Measurements from ENCODE around the gene AATK. TPM values are rescaled to one million over a fixed set of nuclear protein-coding genes. Genes with fewer than 3 reads are reported as not detected.

The AATK gene
- total and polyA plus RNA-seq, 2 of the 4 experiments (the other 2 are of a cell fraction), result under 0.01 to 0.21 TPM

DNA sequence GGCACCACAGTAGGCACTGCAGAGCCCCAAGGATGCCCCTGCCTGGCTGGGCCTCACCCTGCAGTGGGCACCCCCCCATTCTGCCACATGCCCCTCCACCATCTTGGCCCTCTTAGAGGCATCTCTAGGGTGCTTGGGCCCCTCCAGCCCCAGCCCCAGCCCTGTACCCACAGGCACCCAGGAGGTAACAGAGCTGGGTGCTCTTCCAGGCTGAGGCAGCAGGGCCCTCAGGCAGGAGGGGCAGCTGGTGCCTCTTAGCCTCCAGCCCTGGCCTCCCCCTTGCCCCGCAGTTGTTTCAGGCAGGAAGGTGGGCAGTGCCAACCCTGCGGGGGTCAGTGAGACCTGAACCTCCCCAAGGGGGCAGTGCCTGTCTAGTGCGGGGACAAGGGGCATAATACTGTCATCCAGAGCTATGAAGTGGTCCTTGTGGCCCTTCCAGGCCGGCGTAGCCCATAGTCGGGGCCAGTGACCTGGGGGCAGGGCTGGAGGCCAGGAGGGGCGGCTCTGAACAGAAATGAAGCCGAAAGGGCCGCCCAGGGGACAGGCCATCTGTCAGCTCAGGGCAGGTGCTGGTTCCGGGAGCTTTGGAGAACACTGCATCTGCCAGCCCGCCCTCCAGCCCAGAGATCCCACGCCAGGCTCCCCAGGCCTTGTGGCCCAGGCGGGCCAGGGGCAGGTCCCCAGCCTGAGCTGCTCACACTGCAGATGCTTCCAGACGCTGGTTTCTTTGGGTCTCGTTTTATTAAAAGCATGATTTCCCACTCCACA lies 4.9 kb upstream of the AATK start:
- intact Hi-C loops (cut with micrococcal nuclease) (no loop called here), in situ Hi-C loops (cut with MboI; ENCODE audit: low sequenced_read_pairs) (no loop called here)

More for the DNA sequence above, 4.9 kb upstream of the AATK start:
- no peak overlapping the region for H2BK5ac ChIP-seq (ENCODE audit: low read depth, low read length, poor library complexity, severe bottlenecking)
- H3K9me3 ChIP-seq (ENCODE audit: control insufficient read depth, insufficient read depth, low read length), result no peaks in the 10 kb centered on the region
- H3K79me1 ChIP-seq (ENCODE audit: low read depth in 1 of 2, low read length in 2 of 2), result no peaks in the 10 kb centered on the region
- H3K4ac ChIP-seq (ENCODE audit: low read depth, low read length), result no peak overlapping the region
- ATAC-seq (ENCODE audit: low read depth), result no peak
- 80% methylated on average over 12 of the region's 15 CpGs; no CpG with 5 or more reads in 1 of the 2 experiments for WGBS, 2 experiments (ENCODE audit: extremely low coverage in 2 of 2, insufficient read length in 1 of 2)
- no peak overlapping the region for H3K56ac ChIP-seq (ENCODE audit: extremely low read depth, insufficient read depth, low read length)
- no peak overlapping the region for H4K5ac ChIP-seq (ENCODE audit: low read depth, low read length)
- dilution Hi-C loops (cut with HindIII; ENCODE audit: low sequenced_read_pairs, unreplicated experiment), result no loop called here
- no peak overlapping the region for H3K9ac ChIP-seq (ENCODE audit: low read depth, low read length)
- no peak overlapping the region for H2BK15ac ChIP-seq (ENCODE audit: low read depth, low read length)
- no peak overlapping the region for H3K23ac ChIP-seq (ENCODE audit: low read depth, low read length)
- H3K27ac ChIP-seq (ENCODE audit: insufficient read depth, low read length), result no peak overlapping the region
- 0 out of 2 replicates have a peak, but pooled peaks cover 2% of the 10 kb centered on the region for H3K4me1 ChIP-seq (ENCODE audit: control insufficient read depth, insufficient read depth, low read length)
- H3K4me2 ChIP-seq (ENCODE audit: low read depth, low read length), result no peak overlapping the region
- TF ChIP-seq, protein P1, sequence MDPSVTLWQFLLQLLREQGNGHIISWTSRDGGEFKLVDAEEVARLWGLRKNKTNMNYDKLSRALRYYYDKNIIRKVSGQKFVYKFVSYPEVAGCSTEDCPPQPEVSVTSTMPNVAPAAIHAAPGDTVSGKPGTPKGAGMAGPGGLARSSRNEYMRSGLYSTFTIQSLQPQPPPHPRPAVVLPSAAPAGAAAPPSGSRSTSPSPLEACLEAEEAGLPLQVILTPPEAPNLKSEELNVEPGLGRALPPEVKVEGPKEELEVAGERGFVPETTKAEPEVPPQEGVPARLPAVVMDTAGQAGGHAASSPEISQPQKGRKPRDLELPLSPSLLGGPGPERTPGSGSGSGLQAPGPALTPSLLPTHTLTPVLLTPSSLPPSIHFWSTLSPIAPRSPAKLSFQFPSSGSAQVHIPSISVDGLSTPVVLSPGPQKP (IDR thresholded peaks at IDR 0.05; ENCODE audit: borderline replicate concordance, low read depth, low read length), result no peak
- TF ChIP-seq NFE2L2 (IDR thresholded peaks at IDR 0.05; ENCODE audit: low read depth, low read length) (no peak), MXI1 (IDR thresholded peaks at IDR 0.05; ENCODE audit: borderline replicate concordance, low read depth, low read length) (no peak), RAD21 (IDR thresholded peaks at IDR 0.05; ENCODE audit: low read length) (no peak), MAZ (IDR thresholded peaks at IDR 0.05; ENCODE audit: borderline replicate concordance, low read depth, low read length) (no peak), BHLHE40 (IDR thresholded peaks at IDR 0.05; ENCODE audit: low read depth, low read length) (no peak), FOS (IDR thresholded peaks at IDR 0.05; ENCODE audit: low read depth, low read length) (no peak), CHD1 (IDR thresholded peaks at IDR 0.05; ENCODE audit: low read depth, low read length) (no peak), POLR2A (IDR thresholded peaks at IDR 0.05; ENCODE audit: low read depth, low read length) (no peak), CEBPB (IDR thresholded peaks at IDR 0.05; ENCODE audit: low read depth, low read length) (no peak), RCOR1 (IDR thresholded peaks at IDR 0.05; ENCODE audit: insufficient replicate concordance, low read length) (no peak), RFX5 (IDR thresholded peaks at IDR 0.05; ENCODE audit: low read depth, low read length) (no peak)
- TF ChIP-seq, protein P2, sequence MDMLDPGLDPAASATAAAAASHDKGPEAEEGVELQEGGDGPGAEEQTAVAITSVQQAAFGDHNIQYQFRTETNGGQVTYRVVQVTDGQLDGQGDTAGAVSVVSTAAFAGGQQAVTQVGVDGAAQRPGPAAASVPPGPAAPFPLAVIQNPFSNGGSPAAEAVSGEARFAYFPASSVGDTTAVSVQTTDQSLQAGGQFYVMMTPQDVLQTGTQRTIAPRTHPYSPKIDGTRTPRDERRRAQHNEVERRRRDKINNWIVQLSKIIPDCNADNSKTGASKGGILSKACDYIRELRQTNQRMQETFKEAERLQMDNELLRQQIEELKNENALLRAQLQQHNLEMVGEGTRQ (IDR thresholded peaks at IDR 0.05; ENCODE audit: low read depth, low read length), result no peak
- TF ChIP-seq, protein P3, sequence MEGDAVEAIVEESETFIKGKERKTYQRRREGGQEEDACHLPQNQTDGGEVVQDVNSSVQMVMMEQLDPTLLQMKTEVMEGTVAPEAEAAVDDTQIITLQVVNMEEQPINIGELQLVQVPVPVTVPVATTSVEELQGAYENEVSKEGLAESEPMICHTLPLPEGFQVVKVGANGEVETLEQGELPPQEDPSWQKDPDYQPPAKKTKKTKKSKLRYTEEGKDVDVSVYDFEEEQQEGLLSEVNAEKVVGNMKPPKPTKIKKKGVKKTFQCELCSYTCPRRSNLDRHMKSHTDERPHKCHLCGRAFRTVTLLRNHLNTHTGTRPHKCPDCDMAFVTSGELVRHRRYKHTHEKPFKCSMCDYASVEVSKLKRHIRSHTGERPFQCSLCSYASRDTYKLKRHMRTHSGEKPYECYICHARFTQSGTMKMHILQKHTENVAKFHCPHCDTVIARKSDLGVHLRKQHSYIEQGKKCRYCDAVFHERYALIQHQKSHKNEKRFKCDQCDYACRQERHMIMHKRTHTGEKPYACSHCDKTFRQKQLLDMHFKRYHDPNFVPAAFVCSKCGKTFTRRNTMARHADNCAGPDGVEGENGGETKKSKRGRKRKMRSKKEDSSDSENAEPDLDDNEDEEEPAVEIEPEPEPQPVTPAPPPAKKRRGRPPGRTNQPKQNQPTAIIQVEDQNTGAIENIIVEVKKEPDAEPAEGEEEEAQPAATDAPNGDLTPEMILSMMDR (conservative IDR thresholded peaks at IDR 0.05; ENCODE audit: low read depth, low read length), result no peak
- no peak overlapping the region for H2AFZ ChIP-seq (replicated peaks; ENCODE audit: low read length, poor library complexity)
- H4K8ac ChIP-seq (ENCODE audit: low read depth in 2 of 2, low read length in 2 of 2), result no peak overlapping the region
- H2BK20ac ChIP-seq (ENCODE audit: low read depth, low read length), result no peak overlapping the region
- no peak for DNase-seq
- H2BK120ac ChIP-seq (ENCODE audit: low read depth, low read length), result no peak overlapping the region
- no peak overlapping the region for H3K18ac ChIP-seq (ENCODE audit: low read depth, low read length)
- H3K9me1 ChIP-seq (ENCODE audit: insufficient read depth, low read length), result no peaks in the 10 kb centered on the region
- 0 out of 2 replicates have a peak, but pooled peaks cover 3% of the 10 kb centered on the region for H4K20me1 ChIP-seq (ENCODE audit: insufficient read depth, low read length)
- H4K91ac ChIP-seq (ENCODE audit: insufficient read depth, low read depth, low read length), result no peak overlapping the region
- H3K27me3 ChIP-seq (ENCODE audit: control insufficient read depth, insufficient read depth, low read length), result peaks cover 21% of the 10 kb centered on the region
- no peak overlapping the region for H3K4me3 ChIP-seq (ENCODE audit: insufficient read depth, low read depth, low read length)
- H3K36me3 ChIP-seq (ENCODE audit: control insufficient read depth, insufficient read depth, low read length), result no peaks in the 10 kb centered on the region
- POLR2A ChIA-PET (ENCODE audit: unreplicated experiment), result no interaction called here
- no TSS peak for BruUV-seq (replicated peaks)
- no peak overlapping the region for H3K14ac ChIP-seq (replicated peaks; ENCODE audit: low read depth, low read length)
- no peak overlapping the region for H2AK5ac ChIP-seq (ENCODE audit: low read depth, low read length)
- H2AK9ac ChIP-seq (replicated peaks; ENCODE audit: low read depth, low read length, poor library complexity), result no peak overlapping the region
- CTCF ChIA-PET, result no interaction called here

Measured in IMR-90 (cell line).